Measurements from ENCODE around the gene GRAMD1A. TPM values are rescaled to one million over a fixed set of nuclear protein-coding genes. Genes with fewer than 3 reads are reported as not detected.
"Not testable (repeated sequence)": the region's sequence is repeated elsewhere in the genome, so short reads cannot be mapped to it uniquely, and the experiment has no call there.

Gene GRAMD1A
- total RNA-seq, 1 donor from 2014 or later: 79.6 TPM

DNA sequence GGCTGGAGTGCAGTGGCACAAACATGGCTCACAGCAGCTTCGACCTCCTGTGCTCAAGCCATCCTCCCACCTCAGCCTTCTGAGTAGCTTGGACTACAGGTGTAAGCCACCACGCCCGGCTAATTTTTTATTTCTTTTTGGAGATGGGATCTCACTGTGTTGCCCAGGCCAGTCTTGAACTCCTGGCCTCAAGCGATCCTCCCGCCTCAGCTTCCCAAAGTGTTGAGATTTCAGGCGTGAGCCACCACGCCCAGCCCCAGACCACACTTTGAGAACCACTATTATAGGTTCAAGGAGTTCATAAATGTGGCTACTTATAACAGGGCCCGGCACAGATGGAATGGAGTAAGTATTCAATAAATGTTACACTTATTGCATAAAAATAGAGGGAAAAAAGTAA lies 26.9 kb downstream of the GRAMD1A start:
- peaks cover 4% of the 10 kb centered on the region for H3K36me3 Mint-ChIP-seq
- no peak overlapping the region for H3K27ac Mint-ChIP-seq
- peaks cover 28% of the 10 kb centered on the region for H3K27me3 Mint-ChIP-seq
- H3K4me3 Mint-ChIP-seq: no peak overlapping the region
- H3K9me3 Mint-ChIP-seq: no peaks in the 10 kb centered on the region
- TF ChIP-seq, protein P1, sequence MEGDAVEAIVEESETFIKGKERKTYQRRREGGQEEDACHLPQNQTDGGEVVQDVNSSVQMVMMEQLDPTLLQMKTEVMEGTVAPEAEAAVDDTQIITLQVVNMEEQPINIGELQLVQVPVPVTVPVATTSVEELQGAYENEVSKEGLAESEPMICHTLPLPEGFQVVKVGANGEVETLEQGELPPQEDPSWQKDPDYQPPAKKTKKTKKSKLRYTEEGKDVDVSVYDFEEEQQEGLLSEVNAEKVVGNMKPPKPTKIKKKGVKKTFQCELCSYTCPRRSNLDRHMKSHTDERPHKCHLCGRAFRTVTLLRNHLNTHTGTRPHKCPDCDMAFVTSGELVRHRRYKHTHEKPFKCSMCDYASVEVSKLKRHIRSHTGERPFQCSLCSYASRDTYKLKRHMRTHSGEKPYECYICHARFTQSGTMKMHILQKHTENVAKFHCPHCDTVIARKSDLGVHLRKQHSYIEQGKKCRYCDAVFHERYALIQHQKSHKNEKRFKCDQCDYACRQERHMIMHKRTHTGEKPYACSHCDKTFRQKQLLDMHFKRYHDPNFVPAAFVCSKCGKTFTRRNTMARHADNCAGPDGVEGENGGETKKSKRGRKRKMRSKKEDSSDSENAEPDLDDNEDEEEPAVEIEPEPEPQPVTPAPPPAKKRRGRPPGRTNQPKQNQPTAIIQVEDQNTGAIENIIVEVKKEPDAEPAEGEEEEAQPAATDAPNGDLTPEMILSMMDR (conservative IDR thresholded peaks at IDR 0.05): no peak
- DNase-seq (ENCODE audit: extremely low spot score, unreplicated experiment): no peak
- H3K4me1 Mint-ChIP-seq (ENCODE audit: unreplicated experiment): peaks cover 7% of the 10 kb centered on the region

DNA sequence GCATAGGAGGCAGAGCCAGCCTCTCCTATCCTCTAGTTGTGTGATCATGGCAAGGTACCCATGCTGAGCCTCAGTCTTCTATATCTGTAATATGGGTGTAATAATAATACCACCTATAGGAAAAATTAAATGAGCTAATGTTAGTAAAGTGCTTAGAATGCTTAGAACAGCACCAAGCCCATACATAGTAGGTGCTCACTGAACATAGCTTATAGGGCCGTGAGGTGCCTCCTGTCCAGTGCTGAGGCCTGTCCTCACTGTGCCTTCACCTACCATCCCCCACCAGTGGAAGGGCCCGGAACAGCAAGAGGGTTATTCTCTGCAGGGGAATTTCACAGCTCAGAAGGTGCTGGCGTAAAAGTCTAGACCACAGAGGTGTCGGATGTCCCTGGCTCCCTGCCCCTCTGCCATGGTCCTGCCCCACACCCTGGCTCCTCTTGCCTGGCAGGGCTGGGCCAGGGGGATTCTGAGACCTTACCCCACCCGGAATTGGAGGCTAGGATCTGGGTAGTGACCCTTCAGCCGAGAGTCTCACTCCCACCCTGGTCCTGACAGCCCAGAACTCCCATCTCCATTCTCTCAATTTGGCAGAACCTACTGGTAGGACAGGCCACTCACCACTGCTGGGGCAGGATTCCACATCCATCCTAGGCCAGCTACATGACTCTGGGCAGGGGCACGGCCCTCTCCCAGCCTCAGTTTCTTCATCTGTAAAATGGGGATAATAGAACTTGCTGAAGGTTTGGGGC lies 27.9 kb downstream of the GRAMD1A start:
- no peaks in the 10 kb centered on the region for H3K9me3 Mint-ChIP-seq
- H3K27me3 Mint-ChIP-seq: peaks cover 38% of the 10 kb centered on the region
- no peak for DNase-seq (ENCODE audit: extremely low spot score, unreplicated experiment)
- H3K27ac Mint-ChIP-seq: no peak overlapping the region
- H3K4me3 Mint-ChIP-seq: peak overlapping the region; percentile 49
- peaks cover 4% of the 10 kb centered on the region for H3K36me3 Mint-ChIP-seq
- TF ChIP-seq, protein P1 (conservative IDR thresholded peaks at IDR 0.05): no peak
- peaks cover 7% of the 10 kb centered on the region for H3K4me1 Mint-ChIP-seq (ENCODE audit: unreplicated experiment)

DNA sequence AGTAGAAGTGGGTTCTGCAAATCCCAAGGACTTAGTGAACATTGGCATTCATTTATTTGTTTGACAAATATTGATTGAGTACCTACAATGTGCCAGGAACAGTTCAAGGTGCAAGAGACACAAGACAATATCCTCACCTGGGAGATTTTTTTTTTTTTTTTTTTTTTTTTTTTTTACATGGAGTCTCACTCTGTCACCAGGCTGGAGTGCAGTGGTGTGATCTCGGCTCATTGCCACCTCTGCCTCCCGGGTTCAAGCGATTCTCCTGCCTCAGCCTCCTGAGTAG lies 28.4 kb downstream of the GRAMD1A start:
- H3K27me3 Mint-ChIP-seq: peaks cover 43% of the 10 kb centered on the region
- H3K4me3 Mint-ChIP-seq; H3K27ac Mint-ChIP-seq; H3K9me3 Mint-ChIP-seq; H3K4me1 Mint-ChIP-seq (ENCODE audit: unreplicated experiment); H3K36me3 Mint-ChIP-seq; DNase-seq (ENCODE audit: extremely low spot score, unreplicated experiment): not testable (repeated sequence)

DNA sequence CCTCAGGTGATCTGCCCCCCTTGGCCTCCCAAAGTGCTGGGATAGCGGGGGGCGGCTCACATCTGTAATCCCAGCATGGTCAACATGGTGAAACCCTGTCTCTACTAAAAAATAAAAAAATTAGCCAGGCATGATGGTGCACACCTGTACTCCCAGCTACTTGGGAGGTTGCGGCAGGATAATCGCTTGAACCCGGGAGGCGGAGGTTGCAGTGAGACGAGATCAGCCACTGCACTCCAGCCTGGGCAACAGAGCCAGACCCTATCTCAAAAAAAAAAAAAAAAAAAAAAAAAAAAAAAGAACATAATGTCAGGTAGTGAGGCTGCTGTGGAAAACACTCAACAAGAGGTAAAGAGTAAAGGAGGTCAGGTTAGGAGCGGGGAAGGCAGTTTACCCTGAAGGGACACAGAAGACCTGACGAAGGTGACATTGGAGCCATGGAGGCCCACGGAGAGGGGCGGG lies 29.2 kb downstream of the GRAMD1A start:
- Mint-ChIP-seq H3K27me3 (peaks cover 45% of the 10 kb centered on the region), H3K4me3 (peak overlapping the region; percentile 44)
- H3K36me3 Mint-ChIP-seq; DNase-seq (ENCODE audit: extremely low spot score, unreplicated experiment); H3K4me1 Mint-ChIP-seq (ENCODE audit: unreplicated experiment); H3K27ac Mint-ChIP-seq; H3K9me3 Mint-ChIP-seq: not testable (repeated sequence)

DNA sequence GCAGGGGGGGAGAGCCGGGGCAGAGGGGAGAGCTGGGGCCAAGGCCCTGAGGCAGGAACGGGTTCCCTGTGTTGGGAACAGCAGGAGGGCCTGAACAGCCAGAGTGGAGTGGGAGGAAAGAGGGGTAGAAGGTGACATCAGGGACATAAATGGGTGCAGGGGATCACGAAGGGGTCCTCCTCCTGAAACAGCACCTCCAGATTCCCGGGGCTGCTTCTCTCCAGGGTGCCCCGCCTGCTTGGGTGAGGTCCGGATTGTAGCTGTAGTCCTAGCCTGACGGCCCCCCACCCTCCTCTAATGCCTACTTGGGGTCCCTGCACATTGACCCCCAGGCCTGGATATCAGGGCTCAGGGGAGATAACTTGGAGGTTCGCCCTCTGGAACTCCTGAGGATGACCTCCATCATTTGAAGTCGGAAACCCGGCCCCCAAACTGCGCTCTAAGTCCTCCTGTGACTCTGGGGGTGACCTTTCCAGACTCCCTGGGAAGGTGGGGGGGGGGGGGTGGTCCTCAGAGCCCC lies 29.7 kb downstream of the GRAMD1A start:
- H3K27me3 Mint-ChIP-seq: peaks cover 48% of the 10 kb centered on the region
- no peak for DNase-seq (ENCODE audit: extremely low spot score, unreplicated experiment)
- no peaks in the 10 kb centered on the region for H3K36me3 Mint-ChIP-seq
- TF ChIP-seq, protein P1 (conservative IDR thresholded peaks at IDR 0.05): no peak
- H3K4me1 Mint-ChIP-seq (ENCODE audit: unreplicated experiment): peaks cover 7% of the 10 kb centered on the region
- no peaks in the 10 kb centered on the region for H3K9me3 Mint-ChIP-seq
- H3K4me3 Mint-ChIP-seq: peak overlapping the region; percentile 44
- H3K27ac Mint-ChIP-seq: no peak overlapping the region

DNA sequence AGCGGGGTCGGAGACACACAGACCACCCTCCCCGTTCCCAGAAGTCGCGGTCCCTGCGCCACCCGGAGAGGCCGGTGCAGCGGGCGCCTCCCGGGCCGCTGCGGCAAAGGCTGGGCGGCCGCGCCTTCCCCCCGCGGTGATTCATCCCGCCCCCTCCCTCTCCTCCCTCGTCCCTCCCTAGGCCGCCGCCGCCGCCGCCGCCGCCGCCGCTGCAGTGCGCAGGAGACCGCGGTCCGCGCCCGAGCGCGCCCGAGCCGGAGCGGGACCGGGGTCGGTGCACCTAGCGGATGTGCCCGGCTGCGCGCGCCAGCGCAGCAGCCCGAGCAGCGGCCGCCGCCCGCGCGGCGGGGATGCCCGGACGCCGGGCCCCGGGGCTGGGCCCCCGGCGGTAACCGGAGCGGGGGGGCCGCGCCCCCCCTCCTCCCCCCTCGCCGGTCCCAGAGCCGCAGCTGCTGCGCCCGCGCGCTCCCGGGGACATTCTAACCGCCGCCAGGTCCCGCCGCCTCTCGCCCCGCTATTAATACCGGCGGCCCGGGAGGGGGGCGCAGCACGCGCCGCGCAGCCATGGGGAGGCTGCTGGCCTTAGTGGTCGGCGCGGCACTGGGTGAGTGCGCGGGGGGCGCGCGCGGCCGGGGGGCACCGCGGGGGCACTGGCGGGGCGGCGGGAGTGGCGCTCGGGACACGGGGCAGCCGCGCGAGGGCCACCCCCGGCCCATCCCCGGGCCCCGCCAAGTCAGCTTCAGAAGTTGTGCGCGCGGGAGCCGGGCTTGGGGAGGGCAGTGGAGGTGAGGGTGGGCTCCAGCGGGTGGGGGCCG lies 30.3 kb downstream of the GRAMD1A start, which contains the start of gene SCN1B:
Gene SCN1B (plus strand): TSS at position 214 of the 815 bp plus-strand sequence. CDS start 351 bp downstream, at position 565.
- Mint-ChIP-seq H3K27ac (peak within 1 kb of the TSS; percentile 2), H3K4me1 (ENCODE audit: unreplicated experiment) (peaks cover 7% of the 10 kb centered on the region), H3K36me3 (no peaks in the 10 kb centered on the region), H3K4me3 (peak within 1 kb of the TSS; percentile 85), H3K9me3 (no peaks in the 10 kb centered on the region), H3K27me3 (peaks cover 48% of the 10 kb centered on the region)
- TF ChIP-seq, protein P1 (conservative IDR thresholded peaks at IDR 0.05): no peak
- peak; percentile 70 for DNase-seq (ENCODE audit: extremely low spot score, unreplicated experiment)

Measured in type B pancreatic cell (in vitro differentiated cells).